SK-N-SH (cell line): ENCODE measurements around the gene AFF3. TPM values are rescaled to one million over a fixed set of nuclear protein-coding genes. Genes with fewer than 3 reads are reported as not detected.

ENCODE experiments used
- CTCF ChIA-PET: fragments of 300-600, 350-600 bp; formaldehyde crosslinking; extraction: SDS; loops from one replicate; lab custom pipeline; 2021; lab: Yijun Ruan, JAX
- POLR2A ChIA-PET: fragments of 350-600 bp; sonication (Branson Sonifier 250); formaldehyde crosslinking; extraction: SDS; loops from one replicate; lab custom pipeline; 2020; ENCODE audit warnings: antibody characterized with exemption, inconsistent platforms; lab: Yijun Ruan, JAX
- DNase-seq: peaks from one replicate; pipeline ENCODE4 v3.0.0; 2012
- H2AFZ ChIP-seq: fragments of 200-600 bp; sonication (generic); 2 replicates; pipeline ENCODE4 v1.8.1; 2016; ENCODE audit warnings: antibody characterized with exemption, mild to moderate bottlenecking, low read depth
- H3F3A ChIP-seq: fragments of 200-600 bp; sonication (generic); replicated peaks from 2 replicates; pipeline ENCODE3; 2016; ENCODE audit warnings: antibody characterized with exemption, mild to moderate bottlenecking; ENCODE audit not compliant: insufficient read depth
- H3K27ac ChIP-seq, 2 experiments: fragments of 200-500 bp in 1 of 2; fragments of 200-600 bp in 1 of 2; sonication (Bioruptor generic) in 1 of 2; sonication (generic), shearing (Covaris generic) in 1 of 2; 2 replicates each; pipeline versions ENCODE4 v1.5.1 to v1.6.1; 2014 to 2016; ENCODE audit warnings: low read depth in 2 of 2, inconsistent platforms in 1 of 2, low read length in 1 of 2, mild to moderate bottlenecking in 1 of 2, mixed read lengths in 1 of 2
- H3K27me3 ChIP-seq: fragments of 200-600 bp; sonication (generic), shearing (Covaris generic); 2 replicates; pipeline ENCODE4 v1.6.1; 2016; ENCODE audit warnings: mixed run types; ENCODE audit not compliant: insufficient read depth
- H3K36me3 ChIP-seq, 2 experiments: fragments of 200-500 bp in 1 of 2; fragments of 200-600 bp in 1 of 2; sonication (Bioruptor generic) in 1 of 2; sonication (generic) in 1 of 2; replicated peaks in 1 of 2; 2 replicates each; pipeline versions ENCODE3 to v1.5.1; 2014 to 2016; ENCODE audit warnings: low read length in 1 of 2, mild to moderate bottlenecking in 1 of 2; ENCODE audit not compliant: insufficient read depth in 2 of 2, control insufficient read depth in 1 of 2
- H3K4me1 ChIP-seq, 2 experiments: fragments of 200-500 bp in 1 of 2; fragments of 200-600 bp in 1 of 2; sonication (Bioruptor generic) in 1 of 2; sonication (generic), shearing (Covaris generic) in 1 of 2; 2 replicates each; pipeline versions ENCODE4 v1.5.1 to v1.6.1; 2014 to 2016; ENCODE audit warnings: low read depth in 1 of 2, low read length in 1 of 2, mixed run types in 1 of 2; ENCODE audit not compliant: insufficient read depth in 2 of 2, control insufficient read depth in 1 of 2
- H3K4me2 ChIP-seq: fragments of 200-600 bp; sonication (generic), shearing (Covaris generic); 2 replicates; pipeline ENCODE4 v1.6.1; 2017; ENCODE audit warnings: mixed run types
- H3K4me3 ChIP-seq, 2 experiments: fragments of 200-500 bp in 1 of 2; fragments of 200-600 bp in 1 of 2; sonication (Bioruptor generic) in 1 of 2; sonication (generic), shearing (Covaris generic) in 1 of 2; 2 replicates each; pipeline versions ENCODE4 v1.5.1 to v1.8.1; 2014 to 2016; ENCODE audit warnings: low read depth in 2 of 2, inconsistent platforms in 1 of 2, low read length in 1 of 2, mild to moderate bottlenecking in 1 of 2, mixed read lengths in 1 of 2, moderate library complexity in 1 of 2
- H3K79me2 ChIP-seq: fragments of 200-600 bp; sonication (generic); 2 replicates; pipeline ENCODE4 v1.8.1; 2017; ENCODE audit warnings: mild to moderate bottlenecking; ENCODE audit not compliant: insufficient read depth
- H3K9ac ChIP-seq: fragments of 200-600 bp; sonication (generic); 2 replicates; pipeline ENCODE4 v1.6.1; 2017; ENCODE audit warnings: mixed run types
- H3K9me2 ChIP-seq: fragments of 200-600 bp; sonication (generic); 2 replicates; pipeline ENCODE4 v1.6.1; 2017; ENCODE audit warnings: mixed run types
- H3K9me3 ChIP-seq: fragments of 200-600 bp; sonication (generic); 2 replicates; pipeline ENCODE4 v1.6.1; 2017; ENCODE audit warnings: mixed run types, mild to moderate bottlenecking, moderate library complexity
- H4K20me1 ChIP-seq: fragments of 200-600 bp; sonication (generic); 2 replicates; pipeline ENCODE4 v1.6.1; 2017; ENCODE audit warnings: mild to moderate bottlenecking, mixed run types; ENCODE audit not compliant: insufficient read depth
- CHD2 ChIP-seq: fragments of 150-350 bp; IDR thresholded peaks from 2 replicates; pipeline ENCODE4 v1.6.1; 2018; ENCODE audit warnings: low read length; ENCODE audit not compliant: partially characterized antibody
- ELF1 ChIP-seq: IDR thresholded peaks from 2 replicates; pipeline ENCODE4 v1.4.0; 2012
- EP300 ChIP-seq, 2 experiments: IDR thresholded peaks; 2 replicates each; pipeline versions ENCODE4 v1.4.0 to v1.6.1; 2012; ENCODE audit warnings: borderline replicate concordance in 1 of 2, low read depth in 1 of 2, low read length in 1 of 2
- FOSL2 ChIP-seq: IDR thresholded peaks from 2 replicates; pipeline ENCODE4 v1.4.0; 2012; ENCODE audit warnings: low read depth, mild to moderate bottlenecking, moderate library complexity, borderline replicate concordance
- FOXJ3 ChIP-seq: sonication (generic); formaldehyde crosslinking; IDR thresholded peaks from 2 replicates; pipeline ENCODE4 v1.5.1; 2020; ENCODE audit warnings: mild to moderate bottlenecking, missing genetic modification reagents
- FOXM1 ChIP-seq: IDR thresholded peaks from 2 replicates; pipeline ENCODE4 v1.4.0; 2012; ENCODE audit warnings: low read depth, mild to moderate bottlenecking
- GABPA ChIP-seq: IDR thresholded peaks from 2 replicates; pipeline ENCODE4 v1.4.0; 2012; ENCODE audit warnings: low read depth, mild to moderate bottlenecking
- GATA2 ChIP-seq: sonication (generic); formaldehyde crosslinking; IDR thresholded peaks from 2 replicates; pipeline ENCODE4 v1.5.0; 2020; ENCODE audit warnings: mild to moderate bottlenecking, missing genetic modification reagents
- MEF2A ChIP-seq: IDR thresholded peaks from 2 replicates; pipeline ENCODE4 v1.4.0; 2012; ENCODE audit warnings: low read depth, borderline replicate concordance
- NFIC ChIP-seq: IDR thresholded peaks from 2 replicates; pipeline ENCODE4 v1.4.0; 2012; ENCODE audit warnings: borderline replicate concordance
- POLR2AphosphoS5 ChIP-seq: IDR thresholded peaks from 2 replicates; pipeline ENCODE4 v1.6.1; 2012; ENCODE audit warnings: low read depth, low read length
- RAD21 ChIP-seq: IDR thresholded peaks from 2 replicates; pipeline ENCODE4 v1.6.1; 2012; ENCODE audit warnings: mild to moderate bottlenecking, low read length
- RCOR1 ChIP-seq: fragments of 150-350 bp; IDR thresholded peaks from 2 replicates; pipeline ENCODE4 v1.6.1; 2017; ENCODE audit warnings: antibody characterized with exemption, low read length
- SMC3 ChIP-seq: IDR thresholded peaks from 2 replicates; pipeline ENCODE4 v1.6.1; 2012; ENCODE audit warnings: low read depth, low read length, improper control_type of control experiment
- TCF12 ChIP-seq: IDR thresholded peaks from 2 replicates; pipeline ENCODE4 v1.4.0; 2012
- WGBS: methylation state at CpG from one replicate; pipeline ENCODE4 v1.1.6; 2017; ENCODE audit warnings: low lambda C conversion rate; 5-methylcytosine and 5-hydroxymethylcytosine counted together
- polyA plus RNA-seq, 3 experiments: library from polyadenylated mRNA; depleted of rRNA; stranded (reverse); fragments of >200 nt; gene quantifications; 2 replicates each; pipeline ENCODE4 v1.2.3, GENCODE V29; 2012
- TF ChIP-seq, protein P1 (sequence below): IDR thresholded peaks from 2 replicates; pipeline ENCODE4 v1.4.0; 2012; ENCODE audit warnings: low read depth, borderline replicate concordance
- TF ChIP-seq, protein P2 (sequence below): fragments of 150-350 bp; IDR thresholded peaks from 2 replicates; pipeline ENCODE4 v1.6.1; 2017; ENCODE audit warnings: antibody characterized with exemption, low read length, low read depth, borderline replicate concordance
- TF ChIP-seq, protein P3 (sequence below): fragments of 200-600 bp; sonication (generic); IDR thresholded peaks from 2 replicates; pipeline ENCODE4 v1.6.1; 2017; ENCODE audit warnings: antibody characterized with exemption, mild to moderate bottlenecking, moderate library complexity

The AFF3 gene
- polyA plus RNA-seq, 1 of the 3 experiments (the other 2 are of a cell fraction) = 0.36 TPM

DNA sequence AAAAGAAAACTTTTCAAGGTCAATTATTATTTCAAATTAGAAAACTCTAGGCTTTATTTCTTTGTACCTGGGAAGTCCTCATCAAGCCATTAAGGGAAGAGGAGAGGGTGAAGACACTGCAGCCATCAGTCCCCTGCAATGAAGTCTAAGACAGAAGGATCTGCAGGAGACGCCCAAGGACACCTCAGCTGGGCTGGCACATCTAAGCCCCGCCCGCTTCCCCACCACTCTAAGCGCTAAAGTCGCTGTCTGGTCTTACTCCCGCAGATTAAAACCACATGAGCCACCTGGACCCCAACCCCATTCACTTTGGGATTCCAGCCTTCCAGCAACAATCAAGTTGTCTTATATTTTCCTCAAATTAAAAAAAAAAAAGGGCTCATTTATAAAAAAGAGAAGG, 104.4 kb downstream of the AFF3 start:
- no peaks in the 10 kb centered on the region for H4K20me1 ChIP-seq
- TF ChIP-seq TCF12 (no peak), RAD21 (no peak), POLR2AphosphoS5 (no peak), NFIC (no peak), EP300 (IDR thresholded peaks at IDR 0.05; ENCODE audit: borderline replicate concordance in 1 of 2, low read depth in 1 of 2, low read length in 1 of 2) (no peak), MEF2A (no peak), SMC3 (no peak), GATA2 (CRISPR knock-in tag) (no peak), FOXM1 (no peak), FOXJ3 (CRISPR knock-in tag) (no peak), CHD2 (no peak), GABPA (no peak), RCOR1 (no peak), FOSL2 (no peak)
- TF ChIP-seq, protein P1, sequence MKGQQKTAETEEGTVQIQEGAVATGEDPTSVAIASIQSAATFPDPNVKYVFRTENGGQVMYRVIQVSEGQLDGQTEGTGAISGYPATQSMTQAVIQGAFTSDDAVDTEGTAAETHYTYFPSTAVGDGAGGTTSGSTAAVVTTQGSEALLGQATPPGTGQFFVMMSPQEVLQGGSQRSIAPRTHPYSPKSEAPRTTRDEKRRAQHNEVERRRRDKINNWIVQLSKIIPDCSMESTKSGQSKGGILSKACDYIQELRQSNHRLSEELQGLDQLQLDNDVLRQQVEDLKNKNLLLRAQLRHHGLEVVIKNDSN = no peak
- TF ChIP-seq, protein P2, sequence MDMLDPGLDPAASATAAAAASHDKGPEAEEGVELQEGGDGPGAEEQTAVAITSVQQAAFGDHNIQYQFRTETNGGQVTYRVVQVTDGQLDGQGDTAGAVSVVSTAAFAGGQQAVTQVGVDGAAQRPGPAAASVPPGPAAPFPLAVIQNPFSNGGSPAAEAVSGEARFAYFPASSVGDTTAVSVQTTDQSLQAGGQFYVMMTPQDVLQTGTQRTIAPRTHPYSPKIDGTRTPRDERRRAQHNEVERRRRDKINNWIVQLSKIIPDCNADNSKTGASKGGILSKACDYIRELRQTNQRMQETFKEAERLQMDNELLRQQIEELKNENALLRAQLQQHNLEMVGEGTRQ = no peak
- H3K27ac ChIP-seq = no peak overlapping the region
- H3K4me2 ChIP-seq = no peak overlapping the region
- no peaks in the 10 kb centered on the region; a peak in 1 of 4 replicates for H3K4me1 ChIP-seq
- CTCF ChIA-PET = no interaction called here
- no peak overlapping the region for H3K4me3 ChIP-seq
- no peaks in the 10 kb centered on the region for H3F3A ChIP-seq
- no peaks in the 10 kb centered on the region for H3K9me2 ChIP-seq
- no peak overlapping the region for H3K9ac ChIP-seq
- H3K36me3 ChIP-seq = no peaks in the 10 kb centered on the region
- 59% methylated on average over 6 of the region's 6 CpGs for WGBS
- POLR2A ChIA-PET = no interaction called here
- no peaks in the 10 kb centered on the region for H3K27me3 ChIP-seq
- H3K9me3 ChIP-seq = no peaks in the 10 kb centered on the region
- H2AFZ ChIP-seq = no peak overlapping the region
- DNase-seq = peak; percentile 21
- no peaks in the 10 kb centered on the region for H3K79me2 ChIP-seq

DNA sequence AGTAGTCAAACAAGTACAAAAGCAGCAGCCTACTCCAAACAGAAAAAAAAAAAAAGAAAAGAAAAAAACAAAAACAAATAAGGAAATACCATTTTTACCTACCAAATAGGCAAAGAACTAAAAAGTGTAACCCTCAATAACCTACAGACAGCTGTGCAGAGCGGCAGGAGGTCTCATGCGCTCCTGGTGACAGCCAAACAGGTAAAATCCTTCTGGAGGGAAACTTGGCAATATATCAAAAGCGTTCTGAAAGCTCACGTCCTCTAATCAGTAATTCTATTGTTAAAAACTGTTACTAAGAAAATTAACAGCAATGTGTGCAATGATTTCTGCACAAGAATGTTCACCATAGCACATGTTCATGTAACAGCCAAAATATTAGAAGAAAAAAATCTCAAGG, 105.6 kb downstream of the AFF3 start:
- H3F3A ChIP-seq = no peaks in the 10 kb centered on the region
- 70% methylated on average over 4 of the region's 4 CpGs for WGBS
- no peak overlapping the region for H3K4me2 ChIP-seq
- H3K27me3 ChIP-seq = no peaks in the 10 kb centered on the region
- H3K9me3 ChIP-seq = no peaks in the 10 kb centered on the region
- DNase-seq = no peak
- H3K9me2 ChIP-seq = no peaks in the 10 kb centered on the region
- no peak overlapping the region for H2AFZ ChIP-seq
- no peaks in the 10 kb centered on the region; a peak in 1 of 4 replicates for H3K4me1 ChIP-seq
- TF ChIP-seq ELF1 = no peak
- TF ChIP-seq EP300 (IDR thresholded peaks at IDR 0.05; ENCODE audit: borderline replicate concordance in 1 of 2, low read depth in 1 of 2, low read length in 1 of 2) = no peak
- TF ChIP-seq NFIC = no peak
- TF ChIP-seq, protein P3, sequence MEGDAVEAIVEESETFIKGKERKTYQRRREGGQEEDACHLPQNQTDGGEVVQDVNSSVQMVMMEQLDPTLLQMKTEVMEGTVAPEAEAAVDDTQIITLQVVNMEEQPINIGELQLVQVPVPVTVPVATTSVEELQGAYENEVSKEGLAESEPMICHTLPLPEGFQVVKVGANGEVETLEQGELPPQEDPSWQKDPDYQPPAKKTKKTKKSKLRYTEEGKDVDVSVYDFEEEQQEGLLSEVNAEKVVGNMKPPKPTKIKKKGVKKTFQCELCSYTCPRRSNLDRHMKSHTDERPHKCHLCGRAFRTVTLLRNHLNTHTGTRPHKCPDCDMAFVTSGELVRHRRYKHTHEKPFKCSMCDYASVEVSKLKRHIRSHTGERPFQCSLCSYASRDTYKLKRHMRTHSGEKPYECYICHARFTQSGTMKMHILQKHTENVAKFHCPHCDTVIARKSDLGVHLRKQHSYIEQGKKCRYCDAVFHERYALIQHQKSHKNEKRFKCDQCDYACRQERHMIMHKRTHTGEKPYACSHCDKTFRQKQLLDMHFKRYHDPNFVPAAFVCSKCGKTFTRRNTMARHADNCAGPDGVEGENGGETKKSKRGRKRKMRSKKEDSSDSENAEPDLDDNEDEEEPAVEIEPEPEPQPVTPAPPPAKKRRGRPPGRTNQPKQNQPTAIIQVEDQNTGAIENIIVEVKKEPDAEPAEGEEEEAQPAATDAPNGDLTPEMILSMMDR = no peak
- no peak for TF ChIP-seq RCOR1
- TF ChIP-seq SMC3 = no peak
- no peak for TF ChIP-seq FOXJ3 (CRISPR knock-in tag)
- no peak overlapping the region for H3K27ac ChIP-seq
- no peaks in the 10 kb centered on the region for H3K79me2 ChIP-seq
- no peaks in the 10 kb centered on the region for H3K36me3 ChIP-seq
- H4K20me1 ChIP-seq = no peaks in the 10 kb centered on the region
- H3K4me3 ChIP-seq = no peak overlapping the region
- CTCF ChIA-PET = interaction anchor here (0.6 kb wide), 1 partner anchor 75 kb away, joined by 4 read pairs; no protein-coding TSS in a partner anchor
- POLR2A ChIA-PET = no interaction called here
- H3K9ac ChIP-seq = no peak overlapping the region
